ENCODE measurements around the gene DPYSL5.

The DPYSL5 gene

GRCh38 chr2:26898480-26899078 lies 50.6 kb downstream of the DPYSL5 start:
- DNase-seq (ENCODE audit: low read depth, low spot score), result no peak
- H3K27ac ChIP-seq, result no peak overlapping the region

GRCh38 chr2:26899500-26900164 lies 51.7 kb downstream of the DPYSL5 start:
- no peak for DNase-seq (ENCODE audit: low read depth, low spot score)
- H3K27ac ChIP-seq, result no peak overlapping the region

- no peak overlapping the region for H3K27ac ChIP-seq
- no peak for DNase-seq (ENCODE audit: low read depth, low spot score)
Observed at GRCh38 chr2:26900831-26901321, 52.9 kb downstream of the DPYSL5 start.

- no peak for DNase-seq (ENCODE audit: low read depth, low spot score)
- H3K27ac ChIP-seq, result no peak overlapping the region
Observed at GRCh38 chr2:26901326-26902183, 53.6 kb downstream of the DPYSL5 start.

GRCh38 chr2:26903676-26904075 lies 55.7 kb downstream of the DPYSL5 start:
- no peak overlapping the region for H3K27ac ChIP-seq

GRCh38 chr2:26904839-26905238 lies 56.9 kb downstream of the DPYSL5 start:
- no peak overlapping the region for H3K27ac ChIP-seq
- DNase-seq (ENCODE audit: low read depth, low spot score), result no peak

More at GRCh38 chr2:26903676-26904075, 55.7 kb downstream of the DPYSL5 start:
- no peak for DNase-seq (ENCODE audit: low read depth, low spot score)

- DNase-seq (ENCODE audit: low read depth, low spot score), result no peak
- H3K27ac ChIP-seq, result no peak overlapping the region
Observed at GRCh38 chr2:26905341-26906198, 57.6 kb downstream of the DPYSL5 start.

GRCh38 chr2:26907416-26907815 lies 59.5 kb downstream of the DPYSL5 start:
- no peak overlapping the region for H3K27ac ChIP-seq
- DNase-seq (ENCODE audit: low read depth, low spot score), result no peak

GRCh38 chr2:26910176-26910575 lies 62.2 kb downstream of the DPYSL5 start:
- no peak for DNase-seq (ENCODE audit: low read depth, low spot score)
- H3K27ac ChIP-seq, result no peak overlapping the region

- H3K27ac ChIP-seq, result no peak overlapping the region
- DNase-seq (ENCODE audit: low read depth, low spot score), result no peak
Observed at GRCh38 chr2:26911911-26912861, 64.3 kb downstream of the DPYSL5 start.

GRCh38 chr2:26913606-26913998 lies 65.7 kb downstream of the DPYSL5 start:
- no peak overlapping the region for H3K27ac ChIP-seq
- DNase-seq (ENCODE audit: low read depth, low spot score), result no peak

GRCh38 chr2:26913999-26914658 lies 66.2 kb downstream of the DPYSL5 start:
- DNase-seq (ENCODE audit: low read depth, low spot score), result no peak
- no peak overlapping the region for H3K27ac ChIP-seq

- DNase-seq (ENCODE audit: low read depth, low spot score), result no peak
- H3K27ac ChIP-seq, result no peak overlapping the region
Observed at GRCh38 chr2:26914659-26915310, 66.9 kb downstream of the DPYSL5 start.

- no peak for DNase-seq (ENCODE audit: low read depth, low spot score)
- H3K27ac ChIP-seq, result no peak overlapping the region
Observed at GRCh38 chr2:26915316-26915715, 67.4 kb downstream of the DPYSL5 start.

GRCh38 chr2:26916128-26916692 lies 68.3 kb downstream of the DPYSL5 start:
- H3K27ac ChIP-seq, result no peak overlapping the region
- DNase-seq (ENCODE audit: low read depth, low spot score), result no peak

- DNase-seq (ENCODE audit: low read depth, low spot score), result no peak
- H3K27ac ChIP-seq, result no peak overlapping the region
Observed at GRCh38 chr2:26917135-26917836, 69.4 kb downstream of the DPYSL5 start.

- no peak for DNase-seq (ENCODE audit: low read depth, low spot score)
- H3K27ac ChIP-seq, result no peak overlapping the region
Observed at GRCh38 chr2:26921323-26921722, 73.4 kb downstream of the DPYSL5 start.

Measured in epithelial cell of prostate (primary cell).